ENCODE results near the gene DPM2.

GRCh38 chr9:127896395-127897192 is 41.1 kb downstream of the DPM2 start:
- TF ChIP-seq CTCF (IDR thresholded peaks at IDR 0.05; ENCODE audit: insufficient read depth, low read length, poor library complexity, severe bottlenecking) (no peak), EZH2phosphoT487 (conservative IDR thresholded peaks at IDR 0.05; ENCODE audit: low read length) (no peak)
